HG03196 (cell line): ENCODE results near the gene TRDN.
"Not testable (repeated sequence)": the region's sequence is repeated elsewhere in the genome, so short reads cannot be mapped to it uniquely, and the experiment has no call there.

ENCODE experiments used
- ATAC-seq: cut with Tn5 transposase; IDR thresholded peaks from one replicate; pipeline ENCODE4 v1.9.1; 2021; ENCODE audit not compliant: unreplicated experiment

TRDN gene

GRCh38 chr6:123564361-123564760, 72.4 kb downstream of the TRDN start:
- ATAC-seq, result no peak

- no peak for ATAC-seq
Measured at GRCh38 chr6:123562677-123563076, 74.1 kb downstream of the TRDN start.

GRCh38 chr6:123562264-123562663, 74.5 kb downstream of the TRDN start:
- no peak for ATAC-seq

- not testable (repeated sequence) for ATAC-seq
Measured at GRCh38 chr6:123559816-123560215, 76.9 kb downstream of the TRDN start.

GRCh38 chr6:123557474-123557873, 79.3 kb downstream of the TRDN start:
- not testable (repeated sequence) for ATAC-seq

GRCh38 chr6:123551939-123552707, 84.6 kb downstream of the TRDN start:
- no peak for ATAC-seq

- ATAC-seq, result no peak
Measured at GRCh38 chr6:123550052-123550617, 86.6 kb downstream of the TRDN start.

- ATAC-seq, result no peak
Measured at GRCh38 chr6:123549476-123549875, 87.3 kb downstream of the TRDN start.

GRCh38 chr6:123547216-123547978, 89.4 kb downstream of the TRDN start:
- no peak for ATAC-seq

- no peak for ATAC-seq
Measured at GRCh38 chr6:123546537-123546936, 90.2 kb downstream of the TRDN start.

GRCh38 chr6:123541462-123541861, 95.3 kb downstream of the TRDN start:
- no peak for ATAC-seq

- ATAC-seq, result no peak
Measured at GRCh38 chr6:123533862-123534648, 102.7 kb downstream of the TRDN start.

GRCh38 chr6:123529843-123530242, 106.9 kb downstream of the TRDN start:
- ATAC-seq, result no peak

GRCh38 chr6:123529058-123529457, 107.7 kb downstream of the TRDN start:
- no peak for ATAC-seq

- no peak for ATAC-seq
Measured at GRCh38 chr6:123527406-123527805, 109.3 kb downstream of the TRDN start.

- peak; percentile 56 for ATAC-seq
Measured at GRCh38 chr6:123526128-123526527, 110.6 kb downstream of the TRDN start.

GRCh38 chr6:123524781-123525180, 112.0 kb downstream of the TRDN start:
- no peak for ATAC-seq

- no peak for ATAC-seq
Measured at GRCh38 chr6:123520217-123520616, 116.5 kb downstream of the TRDN start.

- ATAC-seq, result no peak
Measured at GRCh38 chr6:123519189-123519505, 117.6 kb downstream of the TRDN start.

GRCh38 chr6:123518441-123519188, 118.1 kb downstream of the TRDN start:
- ATAC-seq, result no peak

GRCh38 chr6:123515715-123516114, 121.0 kb downstream of the TRDN start:
- no peak for ATAC-seq
